Cerebellar nuclear complex (tissue), 1 donor: Measurements from ENCODE around the gene PCDHAC1.

Experiments
- DNase-seq, 2 experiments: peaks; one replicate each; lab custom pipeline; 2025; lab: John Stamatoyannopoulos, UW

The PCDHAC1 gene

DNA sequence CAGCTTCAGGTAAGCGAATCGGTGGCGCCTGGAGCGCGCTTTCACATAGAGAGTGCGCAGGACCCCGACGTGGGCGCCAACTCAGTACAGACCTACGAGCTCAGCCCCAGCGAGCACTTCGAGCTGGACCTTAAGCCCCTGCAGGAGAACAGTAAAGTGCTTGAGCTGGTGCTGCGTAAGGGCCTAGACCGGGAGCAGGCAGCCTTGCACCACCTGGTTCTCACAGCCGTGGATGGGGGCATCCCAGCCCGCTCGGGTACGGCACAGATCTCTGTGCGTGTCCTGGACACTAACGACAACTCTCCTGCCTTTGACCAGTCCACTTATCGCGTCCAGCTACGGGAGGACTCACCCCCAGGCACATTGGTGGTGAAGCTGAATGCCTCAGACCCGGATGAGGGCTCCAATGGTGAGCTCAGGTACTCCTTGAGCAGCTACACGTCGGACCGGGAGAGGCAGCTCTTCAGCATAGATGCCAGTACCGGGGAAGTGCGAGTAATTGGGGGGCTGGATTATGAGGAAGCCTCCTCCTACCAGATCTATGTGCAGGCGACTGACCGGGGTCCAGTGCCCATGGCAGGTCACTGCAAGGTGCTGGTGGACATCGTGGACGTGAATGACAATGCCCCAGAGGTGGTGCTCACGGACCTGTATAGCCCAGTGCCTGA, 41.3 kb downstream of the PCDHAC1 start:
- DNase-seq, result no peak

- no peak for DNase-seq
Measured at GRCh38 chr5:140969880-140970279, 43.8 kb downstream of the PCDHAC1 start.

DNA sequence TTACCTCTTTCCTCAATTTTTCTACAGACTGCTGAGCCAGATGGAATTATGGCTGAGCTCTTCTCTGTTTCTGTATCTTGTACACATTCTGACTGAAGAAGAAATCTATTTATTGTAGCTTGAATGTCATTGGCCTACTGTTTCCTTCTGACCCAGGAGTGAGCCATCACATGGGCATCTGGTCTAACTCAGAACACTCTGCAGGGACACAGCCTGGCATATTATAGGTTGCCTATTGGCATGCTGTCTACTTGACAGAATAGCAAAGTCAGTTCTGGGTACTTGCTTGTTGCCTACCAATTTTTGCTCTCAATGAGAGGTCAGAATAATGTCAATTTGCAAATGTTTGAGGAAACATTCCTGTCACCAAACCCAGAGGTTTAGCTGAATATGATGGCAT, 47.5 kb downstream of the PCDHAC1 start:
- DNase-seq, result no peak

DNA sequence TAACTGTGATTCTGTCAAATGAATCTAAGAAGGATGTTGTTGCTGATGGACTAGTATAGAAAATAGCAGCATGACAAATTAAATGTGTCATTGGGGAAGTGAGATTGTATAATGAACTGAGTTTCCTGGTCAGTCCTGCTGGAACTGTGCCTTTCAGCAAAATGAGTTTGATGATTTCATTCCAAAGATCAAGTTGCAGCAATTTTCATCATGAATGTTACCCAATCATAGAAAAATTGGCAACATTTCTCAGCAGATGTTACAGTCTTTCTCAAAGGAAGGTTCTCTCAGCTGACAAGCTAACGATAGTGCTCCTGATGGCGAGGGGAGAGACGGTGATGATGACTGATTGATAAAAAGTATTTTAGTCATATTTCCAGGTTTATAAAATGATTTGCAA, 50.9 kb downstream of the PCDHAC1 start:
- no peak for DNase-seq

DNA sequence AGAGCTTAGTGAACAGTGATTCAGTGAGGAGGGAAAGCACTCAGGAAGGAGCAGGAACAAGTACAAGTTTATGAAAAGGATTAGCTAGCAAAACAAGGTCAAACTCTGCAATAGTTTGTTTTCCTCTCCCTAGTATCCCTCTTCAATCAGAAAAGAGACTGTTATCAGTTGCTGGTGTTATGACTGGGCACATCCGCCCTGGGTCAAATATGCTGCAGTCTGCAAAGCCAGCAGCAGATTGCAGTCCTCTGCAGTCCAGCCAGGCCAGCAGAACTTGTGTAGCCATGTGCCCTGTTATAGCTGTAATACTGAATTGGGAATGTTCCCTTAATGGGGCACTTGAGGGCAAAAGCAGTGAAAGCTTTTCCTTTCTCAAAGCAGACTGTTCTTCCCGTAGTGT, 52.2 kb downstream of the PCDHAC1 start:
- no peak for DNase-seq

DNA sequence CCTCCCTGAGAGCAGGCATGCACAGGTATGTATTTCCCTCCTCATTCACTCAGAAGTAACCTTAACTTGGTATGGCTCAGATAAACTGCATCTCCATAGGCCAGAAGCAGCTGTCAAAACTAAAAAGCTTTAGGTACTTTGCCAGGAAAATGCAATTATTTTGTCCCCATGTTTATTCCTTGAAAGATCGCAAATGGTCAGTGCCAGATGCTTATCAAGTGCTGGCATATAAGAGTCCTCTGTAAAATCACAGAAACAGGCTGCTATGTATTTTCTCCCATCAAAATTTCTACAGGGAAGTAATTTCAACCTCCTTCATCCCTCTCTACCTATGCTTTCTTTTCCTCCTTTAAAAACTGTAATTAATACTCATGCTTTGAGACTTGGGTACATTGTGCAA, 52.9 kb downstream of the PCDHAC1 start:
- no peak for DNase-seq
